Lung (tissue), 12 donors: ENCODE data around the gene MYT1. TPM values are rescaled to one million over a fixed set of nuclear protein-coding genes. Genes with fewer than 3 reads are reported as not detected.

Source experiments
- ATAC-seq: fragments of 200-7000 bp; cut with Tn5 transposase; one replicate; pipeline ENCODE4 v1.9.1; 2020; ENCODE audit warnings: moderate number of reproducible peaks; ENCODE audit not compliant: insufficient read depth, low FRiP score
- DNase-seq, 3 donors: peaks; one replicate each; pipeline ENCODE4 v3.0.0-alpha.2; 2013 to 2017
- H3K27ac ChIP-seq, 2 donors: one replicate each; pipeline ENCODE4 v1.5.1; 2013; ENCODE audit warnings: mild to moderate bottlenecking in 2 of 2, moderate library complexity in 2 of 2, control low read depth in 1 of 2, inconsistent platforms in 1 of 2, low read depth in 1 of 2, low read length in 1 of 2
- H3K27me3 ChIP-seq, 3 donors: one replicate each; pipeline ENCODE4 v1.5.1; 2013; ENCODE audit warnings: low read length in 2 of 3; ENCODE audit not compliant: control insufficient read depth in 3 of 3, insufficient read depth in 3 of 3
- H3K36me3 ChIP-seq, 4 donors: one replicate each; pipeline ENCODE4 v1.5.1; 2013; ENCODE audit warnings: low read length in 4 of 4, mild to moderate bottlenecking in 1 of 4, moderate library complexity in 1 of 4; ENCODE audit not compliant: control insufficient read depth in 4 of 4, insufficient read depth in 4 of 4
- H3K4me1 ChIP-seq, 5 donors: one replicate each; pipeline ENCODE4 v1.5.1; 2013; ENCODE audit warnings: low read length in 5 of 5, mild to moderate bottlenecking in 2 of 5, moderate library complexity in 1 of 5; ENCODE audit not compliant: control insufficient read depth in 5 of 5, insufficient read depth in 5 of 5
- H3K4me3 ChIP-seq: one replicate; pipeline ENCODE4 v1.5.1; 2013; ENCODE audit warnings: mild to moderate bottlenecking, control low read depth, moderate library complexity
- H3K9ac ChIP-seq, 2 donors: one replicate each; pipeline ENCODE4 v1.5.1; 2013; ENCODE audit warnings: low read length in 2 of 2, control low read depth in 1 of 2; ENCODE audit not compliant: insufficient read depth in 1 of 2
- H3K9me3 ChIP-seq, 4 donors: one replicate each; pipeline ENCODE4 v1.5.1; 2013; ENCODE audit warnings: low read length in 3 of 4, mild to moderate bottlenecking in 1 of 4, moderate library complexity in 1 of 4; ENCODE audit not compliant: control insufficient read depth in 4 of 4, insufficient read depth in 3 of 4
- CTCF ChIP-seq: IDR thresholded peaks from 2 replicates; pipeline ENCODE4 v1.5.1; 2012; ENCODE audit warnings: mild to moderate bottlenecking; ENCODE audit errors: control extremely low read depth, extremely low read depth
- WGBS, 2 donors: extraction: QIAGEN DNeasy Blood & Tissue Kit; methylation state at CpG; one replicate each; pipeline ENCODE4 v1.1.7; 2013; 5-methylcytosine and 5-hydroxymethylcytosine counted together
- polyA plus RNA-seq, 2 donors: library from polyadenylated mRNA; stranded (reverse); fragments of 200-250 nt; gene quantifications; one replicate each; pipeline ENCODE4 v1.2.1, GENCODE V29; 2013
- total RNA-seq, 2 donors: library from RNA; depleted of rRNA in 1 of 2; stranded (reverse); fragments of >200 nt in 1 of 2; gene quantifications; one replicate each; pipeline ENCODE4 v1.2.1, GENCODE V29; 2014 to 2021
- donor health status: control.
- donor health status: control.
- donor health status: Bipolar disorder and iron deficiency.
- donor health status: healthy.
- donor health status: DM: yes; HTN: yes; CAD: no.

Gene MYT1
- total and polyA plus RNA-seq, 4 donors: 0.03 to 0.40 (median 0.10) TPM; not detected in 1

GRCh38 chr20:64237316-64237715 is 73.1 kb downstream of the MYT1 start:
- DNase-seq (no peak), ATAC-seq (no peak)
- H3K4me1 ChIP-seq: no peaks in the 10 kb centered on the region
- H3K4me3 ChIP-seq: no peak overlapping the region
- H3K9ac ChIP-seq: no peak overlapping the region
- no peak for TF ChIP-seq CTCF
- no peaks in the 10 kb centered on the region for H3K27me3 ChIP-seq
- no peak overlapping the region for H3K27ac ChIP-seq
- WGBS, 2 donors: 93 to 95% methylated on average over 17 of the region's 17 CpGs
- no peaks in the 10 kb centered on the region for H3K9me3 ChIP-seq
- no peaks in the 10 kb centered on the region for H3K36me3 ChIP-seq

GRCh38 chr20:64238115-64238825 is 74.0 kb downstream of the MYT1 start:
- no peaks in the 10 kb centered on the region for H3K9me3 ChIP-seq
- no peak for DNase-seq
- WGBS, 2 donors: 71 to 80% methylated on average over 11 of the region's 11 CpGs
- H3K4me1 ChIP-seq: no peaks in the 10 kb centered on the region
- no peak for ATAC-seq
- H3K4me3 ChIP-seq: no peak overlapping the region
- no peak overlapping the region for H3K27ac ChIP-seq
- H3K9ac ChIP-seq: no peak overlapping the region
- no peaks in the 10 kb centered on the region for H3K27me3 ChIP-seq
- no peaks in the 10 kb centered on the region for H3K36me3 ChIP-seq
- no peak for TF ChIP-seq CTCF

GRCh38 chr20:64238851-64239387 is 74.7 kb downstream of the MYT1 start:
- DNase-seq (no peak), ATAC-seq (no peak)
- H3K9ac ChIP-seq: no peak overlapping the region
- no peaks in the 10 kb centered on the region for H3K36me3 ChIP-seq
- 65 to 85% methylated on average over 7 of the region's 7 CpGs for WGBS, 2 donors
- no peak overlapping the region for H3K4me3 ChIP-seq
- no peaks in the 10 kb centered on the region for H3K27me3 ChIP-seq
- no peak for TF ChIP-seq CTCF
- H3K4me1 ChIP-seq: no peaks in the 10 kb centered on the region
- H3K27ac ChIP-seq: no peak overlapping the region
- no peaks in the 10 kb centered on the region for H3K9me3 ChIP-seq
